ENCODE results near the gene IL31.

Gene IL31

DNA sequence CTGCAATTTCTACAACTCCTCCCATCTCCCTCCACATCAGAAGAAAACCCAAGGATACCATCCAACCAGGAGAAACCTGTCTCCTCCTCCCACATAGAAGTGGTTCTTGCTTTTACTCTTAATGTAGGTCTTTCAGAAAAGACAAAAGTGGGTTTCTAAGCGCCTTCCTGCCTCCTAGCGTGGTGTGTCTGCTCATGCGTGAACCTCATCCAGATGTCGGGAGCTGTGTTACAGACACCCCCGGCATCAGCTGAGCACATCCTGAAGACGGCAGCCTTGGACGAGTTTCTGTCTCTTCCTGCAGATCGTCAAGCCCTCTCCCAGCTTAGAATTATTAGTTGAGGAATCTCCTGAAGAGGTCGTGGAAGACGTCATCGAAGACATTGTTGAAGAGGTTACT lies 18.4 kb upstream of the IL31 start:
- TF ChIP-seq, protein P1, sequence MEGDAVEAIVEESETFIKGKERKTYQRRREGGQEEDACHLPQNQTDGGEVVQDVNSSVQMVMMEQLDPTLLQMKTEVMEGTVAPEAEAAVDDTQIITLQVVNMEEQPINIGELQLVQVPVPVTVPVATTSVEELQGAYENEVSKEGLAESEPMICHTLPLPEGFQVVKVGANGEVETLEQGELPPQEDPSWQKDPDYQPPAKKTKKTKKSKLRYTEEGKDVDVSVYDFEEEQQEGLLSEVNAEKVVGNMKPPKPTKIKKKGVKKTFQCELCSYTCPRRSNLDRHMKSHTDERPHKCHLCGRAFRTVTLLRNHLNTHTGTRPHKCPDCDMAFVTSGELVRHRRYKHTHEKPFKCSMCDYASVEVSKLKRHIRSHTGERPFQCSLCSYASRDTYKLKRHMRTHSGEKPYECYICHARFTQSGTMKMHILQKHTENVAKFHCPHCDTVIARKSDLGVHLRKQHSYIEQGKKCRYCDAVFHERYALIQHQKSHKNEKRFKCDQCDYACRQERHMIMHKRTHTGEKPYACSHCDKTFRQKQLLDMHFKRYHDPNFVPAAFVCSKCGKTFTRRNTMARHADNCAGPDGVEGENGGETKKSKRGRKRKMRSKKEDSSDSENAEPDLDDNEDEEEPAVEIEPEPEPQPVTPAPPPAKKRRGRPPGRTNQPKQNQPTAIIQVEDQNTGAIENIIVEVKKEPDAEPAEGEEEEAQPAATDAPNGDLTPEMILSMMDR (IDR thresholded peaks at IDR 0.05; ENCODE audit: low read length, missing control alignments) = no peak
- DNase-seq (ENCODE audit: low read depth) = no peak
- H3K4me3 ChIP-seq (replicated peaks; ENCODE audit: low read depth, low read length) = no peak overlapping the region

- TF ChIP-seq, protein P1 (IDR thresholded peaks at IDR 0.05; ENCODE audit: low read length, missing control alignments) = peak; percentile 93
- DNase-seq (ENCODE audit: low read depth) = peak; percentile 73
- H3K4me3 ChIP-seq (replicated peaks; ENCODE audit: low read depth, low read length) = no peak overlapping the region
Observed at GRCh38 chr12:122190842-122191668, 17.0 kb upstream of the IL31 start.

DNA sequence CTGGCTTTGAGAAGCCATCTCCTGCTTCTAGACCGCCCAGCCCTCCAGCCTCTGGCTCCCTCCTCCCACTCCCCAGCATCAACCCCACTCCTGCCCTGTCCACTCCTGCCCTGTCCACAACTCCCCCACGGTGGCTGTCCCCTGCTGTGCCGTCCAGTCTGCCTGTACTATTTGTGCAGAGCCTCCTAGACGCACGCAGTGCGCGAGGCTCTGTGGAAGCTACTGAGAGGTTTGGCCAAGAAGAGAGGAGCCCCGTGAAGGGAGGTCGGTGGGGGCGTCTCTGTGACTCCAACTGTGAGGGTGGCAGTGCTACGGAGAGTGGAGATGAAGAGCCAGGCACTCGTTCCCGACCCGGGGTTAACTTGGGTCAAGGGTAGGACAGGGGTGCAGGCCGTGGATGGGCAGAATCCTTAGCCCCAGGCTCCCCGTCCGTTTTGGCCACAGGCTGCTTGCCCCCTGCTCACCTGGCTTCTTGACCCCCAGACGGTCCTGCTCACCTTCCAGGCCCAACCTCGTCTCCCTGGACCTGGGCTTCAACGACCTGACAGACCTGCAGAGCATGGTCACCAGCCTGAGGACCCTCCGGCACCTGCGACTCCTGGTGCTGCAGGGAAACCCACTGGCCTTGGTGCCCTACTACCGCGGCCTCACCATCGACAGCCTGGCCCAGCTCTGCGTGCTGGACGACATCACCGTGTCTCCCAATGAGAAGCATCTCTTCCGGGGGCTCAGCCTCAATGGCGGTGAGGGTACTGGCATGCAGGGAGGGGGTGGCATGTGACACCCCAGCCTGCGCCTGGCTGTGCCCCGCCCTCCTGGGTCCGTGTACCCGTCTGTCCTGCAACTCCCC lies 15.8 kb upstream of the IL31 start:
- DNase-seq (ENCODE audit: low read depth) = no peak
- TF ChIP-seq, protein P1 (IDR thresholded peaks at IDR 0.05; ENCODE audit: low read length, missing control alignments) = no peak
- no peak overlapping the region for H3K4me3 ChIP-seq (replicated peaks; ENCODE audit: low read depth, low read length)

DNA sequence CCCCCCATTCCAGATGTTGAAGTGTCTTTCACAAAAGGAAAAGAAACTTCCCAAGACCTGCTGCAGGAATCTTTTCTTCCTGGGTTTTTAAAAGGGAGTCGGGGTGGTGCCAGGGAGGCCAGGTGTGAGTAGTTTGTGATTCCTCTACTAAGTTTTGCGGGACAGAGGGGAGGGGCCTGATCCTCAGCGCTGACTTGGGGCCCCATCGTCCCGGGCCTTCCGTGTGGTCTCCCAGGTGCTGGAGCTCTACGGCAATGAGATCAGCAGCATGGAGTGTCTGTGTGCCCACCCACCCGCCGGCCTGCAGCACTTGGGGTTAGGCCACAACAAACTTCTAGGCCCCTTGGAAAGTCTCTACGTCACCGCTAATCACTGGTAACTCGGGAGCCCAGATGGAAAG lies 13.4 kb upstream of the IL31 start:
- H3K4me3 ChIP-seq (replicated peaks; ENCODE audit: low read depth, low read length) = no peak overlapping the region
- DNase-seq (ENCODE audit: low read depth) = no peak
- TF ChIP-seq, protein P1 (IDR thresholded peaks at IDR 0.05; ENCODE audit: low read length, missing control alignments) = no peak

DNA sequence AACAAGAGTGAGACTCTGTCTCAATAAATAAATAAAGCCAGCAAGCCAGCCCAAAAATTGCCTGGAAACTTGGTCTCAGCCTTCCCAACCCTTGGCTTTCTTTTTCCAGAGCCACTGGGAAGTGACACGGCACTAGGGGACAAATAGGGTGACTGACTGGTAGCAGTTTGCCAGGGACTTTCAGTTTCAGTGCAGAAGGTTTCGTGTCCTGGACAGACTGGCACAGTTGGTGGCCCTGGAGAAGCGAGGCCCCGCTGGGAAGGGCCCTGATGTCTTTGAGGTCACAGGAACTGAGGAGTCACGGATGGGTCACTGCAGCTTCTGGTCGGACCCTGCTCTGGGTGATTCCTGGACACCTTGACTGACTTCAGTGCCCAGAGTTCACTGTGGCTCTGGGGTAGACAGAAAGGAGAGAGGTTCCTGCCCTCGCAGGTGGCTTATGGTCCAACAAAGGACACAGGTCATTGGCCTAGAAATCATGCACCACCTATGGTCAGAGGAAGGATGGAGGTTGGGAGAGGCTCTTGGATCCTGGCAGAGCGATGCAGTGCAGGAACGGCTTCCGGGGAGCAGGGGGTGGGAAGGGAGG lies 11.6 kb upstream of the IL31 start:
- H3K4me3 ChIP-seq (replicated peaks; ENCODE audit: low read depth, low read length) = no peak overlapping the region
- TF ChIP-seq, protein P1 (IDR thresholded peaks at IDR 0.05; ENCODE audit: low read length, missing control alignments) = no peak
- DNase-seq (ENCODE audit: low read depth) = no peak

GRCh38 chr12:122185079-122185478 lies 11.1 kb upstream of the IL31 start:
- no peak overlapping the region for H3K4me3 ChIP-seq (replicated peaks; ENCODE audit: low read depth, low read length)

More at GRCh38 chr12:122185079-122185478, 11.1 kb upstream of the IL31 start:
- no peak for DNase-seq (ENCODE audit: low read depth)
- TF ChIP-seq, protein P1 (IDR thresholded peaks at IDR 0.05; ENCODE audit: low read length, missing control alignments) = no peak
